GM18909 (cell line): ENCODE data around the gene NCOA4.
"Not testable (repeated sequence)": the region's sequence is repeated elsewhere in the genome, so short reads cannot be mapped to it uniquely, and the experiment has no call there.

Experiments
- ATAC-seq: cut with Tn5 transposase; IDR thresholded peaks from one replicate; pipeline ENCODE4 v1.9.1; 2021; ENCODE audit warnings: mild to moderate bottlenecking; ENCODE audit not compliant: unreplicated experiment, poor library complexity

The NCOA4 gene

GRCh38 chr10:46030091-46030937, at the start of gene NCOA4:
Gene NCOA4 (minus strand): TSS chr10:46030623. CDS start chr10:46016680, 13,943 bp downstream.
- peak; percentile 95 for ATAC-seq

- ATAC-seq = no peak
These were observed 49.6 kb upstream of the NCOA4 start for GRCh38 chr10:46079831-46080585.

- no peak for ATAC-seq
These were observed 47.4 kb upstream of the NCOA4 start for GRCh38 chr10:46077731-46078413.

- no peak for ATAC-seq
These were observed 46.7 kb upstream of the NCOA4 start for GRCh38 chr10:46077141-46077554.

- no peak for ATAC-seq
These were observed 45.4 kb upstream of the NCOA4 start for GRCh38 chr10:46075869-46076268.

- no peak for ATAC-seq
These were observed 43.9 kb upstream of the NCOA4 start for GRCh38 chr10:46074196-46074946.

GRCh38 chr10:46073564-46073963, 43.1 kb upstream of the NCOA4 start:
- no peak for ATAC-seq

GRCh38 chr10:46070749-46071148, 40.3 kb upstream of the NCOA4 start:
- ATAC-seq = no peak

GRCh38 chr10:46069771-46070463, 39.5 kb upstream of the NCOA4 start:
- ATAC-seq = no peak

- ATAC-seq = no peak
These were observed 38.5 kb upstream of the NCOA4 start for GRCh38 chr10:46068905-46069304.

GRCh38 chr10:46068117-46068516, 37.7 kb upstream of the NCOA4 start:
- no peak for ATAC-seq

- ATAC-seq = no peak
These were observed 33.9 kb upstream of the NCOA4 start for GRCh38 chr10:46064269-46064817.

GRCh38 chr10:46062723-46063428, 32.5 kb upstream of the NCOA4 start:
- ATAC-seq = no peak

GRCh38 chr10:46060706-46061105, 30.3 kb upstream of the NCOA4 start:
- ATAC-seq = no peak

GRCh38 chr10:46057927-46058326, 27.5 kb upstream of the NCOA4 start:
- ATAC-seq = not testable (repeated sequence)

- no peak for ATAC-seq
These were observed 26.6 kb upstream of the NCOA4 start for GRCh38 chr10:46057038-46057437.

GRCh38 chr10:46055771-46056170, 25.3 kb upstream of the NCOA4 start:
- no peak for ATAC-seq

GRCh38 chr10:46053534-46054434, 23.4 kb upstream of the NCOA4 start:
- ATAC-seq = no peak
